H54 (cell line): ENCODE results near the gene TBX19.
A peak's percentile ranks its signal among the peaks of the same experiment; 100 is the strongest.

Experiments used
- DNase-seq: peaks from one replicate; pipeline ENCODE4 v3.0.0; 2011; ENCODE audit warnings: low spot score, mixed read lengths; ENCODE audit not compliant: insufficient read length
- FAIRE-seq: peaks from 3 replicates; lab custom pipeline; 2011; peaks lifted over from hg19 to GRCh38; lab: Jason Lieb, UNC
- POLR2A ChIP-seq: IDR thresholded peaks from 2 replicates; pipeline ENCODE4 v1.6.1; 2011; ENCODE audit warnings: low read depth, mild to moderate bottlenecking, low read length

Gene TBX19

GRCh38 chr1:168293356-168293755 is 12.7 kb downstream of the TBX19 start:
- DNase-seq (no peak), FAIRE-seq (no peak)
- TF ChIP-seq POLR2A, result no peak

GRCh38 chr1:168295411-168296114 is 14.9 kb downstream of the TBX19 start:
- FAIRE-seq (no peak), DNase-seq (no peak)
- TF ChIP-seq POLR2A, result no peak

- FAIRE-seq, result no peak
These were observed 16.5 kb downstream of the TBX19 start for GRCh38 chr1:168297019-168297730.

GRCh38 chr1:168298446-168298845 is 17.8 kb downstream of the TBX19 start:
- FAIRE-seq (no peak), DNase-seq (no peak)
- no peak for TF ChIP-seq POLR2A

More at GRCh38 chr1:168297019-168297730, 16.5 kb downstream of the TBX19 start:
- DNase-seq, result no peak
- TF ChIP-seq POLR2A, result no peak

- FAIRE-seq, result no peak
- TF ChIP-seq POLR2A, result no peak
- DNase-seq, result no peak
These were observed 19.9 kb downstream of the TBX19 start for GRCh38 chr1:168300626-168301025.

- no peak for TF ChIP-seq POLR2A
- peak; percentile 36 for DNase-seq
- FAIRE-seq, result no peak
These were observed 21.1 kb downstream of the TBX19 start for GRCh38 chr1:168301664-168302320.

- DNase-seq (no peak), FAIRE-seq (no peak)
- TF ChIP-seq POLR2A, result no peak
These were observed 23.3 kb downstream of the TBX19 start for GRCh38 chr1:168303716-168304540.

- no peak for DNase-seq
- FAIRE-seq, result no peak
- no peak for TF ChIP-seq POLR2A
These were observed 24.2 kb downstream of the TBX19 start for GRCh38 chr1:168304865-168305264.

- no peak for DNase-seq
- TF ChIP-seq POLR2A, result no peak
- no peak for FAIRE-seq
These were observed 32.3 kb downstream of the TBX19 start for GRCh38 chr1:168312718-168313604.

- TF ChIP-seq POLR2A, result no peak
- no peak for FAIRE-seq
- DNase-seq, result no peak
These were observed 35.5 kb downstream of the TBX19 start for GRCh38 chr1:168316142-168316541.

GRCh38 chr1:168317309-168317708 is 36.6 kb downstream of the TBX19 start:
- DNase-seq, result no peak
- FAIRE-seq, result no peak
- no peak for TF ChIP-seq POLR2A

- FAIRE-seq (no peak), DNase-seq (no peak)
- no peak for TF ChIP-seq POLR2A
These were observed 39.0 kb downstream of the TBX19 start for GRCh38 chr1:168319691-168320090.

- DNase-seq, result no peak
- no peak for TF ChIP-seq POLR2A
- FAIRE-seq, result no peak
These were observed 39.5 kb downstream of the TBX19 start for GRCh38 chr1:168320149-168320548.
